Uterus (tissue), 4 donors: ENCODE measurements around the gene LZIC. TPM values are rescaled to one million over a fixed set of nuclear protein-coding genes. Genes with fewer than 3 reads are reported as not detected.
A peak's percentile ranks its signal among the peaks of the same experiment; 100 is the strongest.

Experiments used
- DNase-seq, 2 donors: peaks; one replicate each; pipeline ENCODE4 v3.0.0-alpha.2; 2019 to 2020
- H3K27ac ChIP-seq, 2 donors: fragments of 200-600 bp; sonication (generic); 1 replicate in 1 of 2; 2 replicates in 1 of 2; pipeline ENCODE4 v1.5.1; 2016 to 2018
- H3K27me3 ChIP-seq, 2 donors: fragments of 200-600 bp; sonication (generic); one replicate each; pipeline ENCODE4 v1.5.1; 2018 to 2019; ENCODE audit warnings: control low read depth in 1 of 2
- H3K36me3 ChIP-seq, 2 donors: fragments of 200-600 bp; sonication (generic); one replicate each; pipeline ENCODE4 v1.5.1; 2019; ENCODE audit warnings: control low read depth in 1 of 2
- H3K4me1 ChIP-seq, 2 donors: fragments of 200-600 bp; sonication (generic); one replicate each; pipeline ENCODE4 v1.5.1; 2018 to 2019; ENCODE audit warnings: control low read depth in 1 of 2
- H3K4me3 ChIP-seq, 2 donors: fragments of 200-600 bp; sonication (generic); 1 replicate in 1 of 2; 2 replicates in 1 of 2; pipeline ENCODE4 v1.5.1; 2018 to 2019; ENCODE audit warnings: mild to moderate bottlenecking in 1 of 2
- H3K9me3 ChIP-seq, 2 donors: fragments of 200-600 bp; sonication (generic); one replicate each; pipeline ENCODE4 v1.5.1; 2019; ENCODE audit warnings: control low read depth in 1 of 2
- POLR2A ChIP-seq, 2 donors: fragments of 450-650 bp; IDR thresholded peaks; one replicate each; pipeline ENCODE4 v1.6.1; 2016; ENCODE audit warnings: antibody characterized with exemption in 2 of 2, mild to moderate bottlenecking in 1 of 2, moderate library complexity in 1 of 2
- intact Hi-C: fragments of 100-400 bp; cut with DNase I; formaldehyde crosslinking; loops from one replicate; pipeline ENCODE4 v1.15.1; 2023; ENCODE audit warnings: low total_unique reads
- total RNA-seq, 4 donors: library from RNA; depleted of rRNA in 3 of 4; stranded (reverse); fragments of >200 nt in 3 of 4; gene quantifications; one replicate each; pipeline versions ENCODE4 v1.1.0 to v1.2.4, GENCODE V29; 2014 to 2023
- TF ChIP-seq, protein P1 (sequence below), 4 experiments: fragments of 200-600 bp in 2 of 4; fragments of 450-650 bp in 2 of 4; sonication (generic) in 2 of 4; IDR thresholded peaks; one replicate each; pipeline ENCODE4 v1.5.1; 2016 to 2019; ENCODE audit warnings: antibody characterized with exemption in 4 of 4, mild to moderate bottlenecking in 2 of 4, moderate library complexity in 1 of 4
- donor health status: DM: yes; HTN: yes; CAD: no.

The LZIC gene
- total RNA-seq, 4 donors from 2014 or later, result 9.4 to 66.9 (median 26.0) TPM

DNA sequence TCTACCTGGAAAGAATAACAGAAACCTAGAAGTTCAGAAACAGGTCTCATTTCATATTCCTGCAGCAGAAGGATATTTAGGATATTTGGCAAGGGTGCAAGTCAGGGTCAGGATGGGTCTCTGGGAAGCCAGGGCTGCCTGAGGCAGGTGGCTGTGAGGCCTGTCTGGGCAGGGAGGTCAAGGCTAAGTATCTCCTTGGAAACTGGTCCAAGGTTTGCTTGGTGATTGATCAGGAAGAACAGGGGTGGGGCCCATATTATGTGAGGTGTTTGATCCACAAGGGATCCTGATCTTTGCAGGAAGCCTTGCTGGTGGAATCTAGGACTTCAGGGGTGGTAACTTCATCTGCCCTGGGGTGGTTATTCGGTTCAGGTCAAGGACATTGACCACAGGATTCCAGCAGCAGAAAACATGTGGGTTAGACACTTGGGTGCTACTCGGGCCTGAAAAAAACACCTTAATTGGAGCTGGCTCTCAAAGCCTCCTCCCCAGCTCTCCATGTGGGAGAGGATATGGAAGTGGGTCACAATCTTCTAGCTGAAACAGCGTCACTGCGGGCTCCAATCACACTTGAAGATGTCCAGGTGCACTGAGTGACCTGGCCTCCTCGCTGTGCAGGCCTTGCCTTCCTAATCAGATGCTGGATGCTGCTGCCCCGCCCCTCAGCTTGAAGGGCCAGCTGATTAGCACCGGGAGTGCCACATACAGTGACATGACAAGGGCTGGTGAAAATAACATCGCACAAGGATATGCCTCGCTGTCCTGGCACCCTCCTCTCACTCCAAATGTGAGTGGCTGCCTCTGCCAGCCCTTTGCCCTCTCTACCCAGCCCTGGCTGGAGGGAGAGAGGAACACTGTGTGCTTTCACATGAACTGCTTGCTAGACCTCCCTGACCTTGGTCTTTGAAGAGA lies 41.8 kb downstream of the LZIC start:
- H3K36me3 ChIP-seq, result no peaks in the 10 kb centered on the region
- intact Hi-C loops, result no loop called here
- H3K9me3 ChIP-seq, result no peaks in the 10 kb centered on the region
- H3K27me3 ChIP-seq, result no peaks in the 10 kb centered on the region
- H3K27ac ChIP-seq, result peak overlapping the region in 1 of 2 donors; percentile 20
- H3K4me1 ChIP-seq, result peaks cover 0 to 3% of the 10 kb centered on the region in 2 donors
- TF ChIP-seq, protein P1, sequence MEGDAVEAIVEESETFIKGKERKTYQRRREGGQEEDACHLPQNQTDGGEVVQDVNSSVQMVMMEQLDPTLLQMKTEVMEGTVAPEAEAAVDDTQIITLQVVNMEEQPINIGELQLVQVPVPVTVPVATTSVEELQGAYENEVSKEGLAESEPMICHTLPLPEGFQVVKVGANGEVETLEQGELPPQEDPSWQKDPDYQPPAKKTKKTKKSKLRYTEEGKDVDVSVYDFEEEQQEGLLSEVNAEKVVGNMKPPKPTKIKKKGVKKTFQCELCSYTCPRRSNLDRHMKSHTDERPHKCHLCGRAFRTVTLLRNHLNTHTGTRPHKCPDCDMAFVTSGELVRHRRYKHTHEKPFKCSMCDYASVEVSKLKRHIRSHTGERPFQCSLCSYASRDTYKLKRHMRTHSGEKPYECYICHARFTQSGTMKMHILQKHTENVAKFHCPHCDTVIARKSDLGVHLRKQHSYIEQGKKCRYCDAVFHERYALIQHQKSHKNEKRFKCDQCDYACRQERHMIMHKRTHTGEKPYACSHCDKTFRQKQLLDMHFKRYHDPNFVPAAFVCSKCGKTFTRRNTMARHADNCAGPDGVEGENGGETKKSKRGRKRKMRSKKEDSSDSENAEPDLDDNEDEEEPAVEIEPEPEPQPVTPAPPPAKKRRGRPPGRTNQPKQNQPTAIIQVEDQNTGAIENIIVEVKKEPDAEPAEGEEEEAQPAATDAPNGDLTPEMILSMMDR (IDR thresholded peaks at IDR 0.05), result no peak
- TF ChIP-seq POLR2A (IDR thresholded peaks at IDR 0.05), result no peak
- no peak for DNase-seq
- no peak overlapping the region for H3K4me3 ChIP-seq

DNA sequence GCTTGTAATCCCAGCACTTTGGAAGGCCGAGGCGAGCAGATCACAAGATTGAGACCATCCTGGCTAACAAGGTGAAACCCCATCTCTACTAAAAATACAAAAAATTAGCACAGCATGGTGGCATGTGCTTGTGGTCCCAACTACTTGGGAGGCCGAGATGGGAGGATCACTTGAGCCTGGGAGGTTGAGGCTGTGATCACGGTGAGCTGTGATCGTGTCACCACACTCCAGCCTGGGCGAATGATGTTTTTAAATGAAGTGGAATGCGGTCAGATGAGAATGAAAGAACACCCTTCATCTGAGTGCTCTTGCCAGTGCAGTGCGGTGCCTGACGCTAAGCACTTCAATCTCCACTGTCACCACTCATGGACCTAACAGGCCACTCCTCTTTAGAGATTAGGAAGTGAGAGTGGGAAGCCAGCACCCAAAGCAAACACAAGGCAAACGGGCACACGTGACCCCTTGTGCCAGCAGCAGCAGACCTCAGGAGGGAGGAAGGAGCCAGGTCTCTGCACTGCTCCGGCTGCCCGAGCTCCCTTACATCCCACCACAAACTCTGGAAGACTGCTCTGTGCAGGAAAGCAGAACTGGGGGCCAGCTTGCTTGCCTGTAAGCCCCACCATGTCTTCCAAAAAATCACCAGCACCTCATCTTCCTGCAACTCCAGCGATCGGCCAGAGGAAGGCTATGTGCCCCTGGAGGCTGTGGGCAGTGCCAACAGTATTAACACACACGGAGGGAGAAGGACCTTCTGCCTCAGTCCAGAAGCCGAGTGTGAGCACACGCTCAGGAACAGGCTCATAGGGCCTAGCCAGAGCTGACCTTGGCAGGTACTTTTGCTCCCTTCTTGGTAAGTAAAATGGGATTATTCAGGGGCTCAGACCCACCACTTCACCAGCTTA lies 42.8 kb downstream of the LZIC start:
- H3K27ac ChIP-seq, result peak overlapping the region in 1 of 2 donors; percentile 20
- no peak for DNase-seq
- TF ChIP-seq, protein P1 (IDR thresholded peaks at IDR 0.05), result no peak
- TF ChIP-seq POLR2A (IDR thresholded peaks at IDR 0.05), result no peak
- intact Hi-C loops, result no loop called here
- no peaks in the 10 kb centered on the region for H3K36me3 ChIP-seq
- peaks cover 0 to 3% of the 10 kb centered on the region in 2 donors for H3K4me1 ChIP-seq
- no peaks in the 10 kb centered on the region for H3K27me3 ChIP-seq
- H3K9me3 ChIP-seq, result no peaks in the 10 kb centered on the region
- no peak overlapping the region for H3K4me3 ChIP-seq

DNA sequence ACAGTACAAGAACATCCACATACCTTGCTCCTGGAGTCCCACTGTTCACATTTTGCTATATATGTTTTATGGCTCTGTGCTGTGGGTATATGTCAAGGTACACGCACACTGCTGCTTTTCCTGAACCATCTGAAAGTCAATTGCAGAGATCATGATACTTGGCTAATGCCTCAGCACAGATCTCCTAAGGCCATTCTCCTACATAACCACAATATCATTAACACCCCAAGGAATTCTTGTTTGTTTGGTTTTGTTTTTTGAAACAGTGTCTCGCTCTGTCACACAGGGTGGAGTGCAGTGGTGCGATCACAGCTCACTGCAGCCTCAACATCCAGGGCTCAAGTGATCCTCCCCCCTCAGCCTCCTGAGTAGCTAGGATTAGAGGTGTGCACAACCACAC lies 49.1 kb downstream of the LZIC start:
- no peak for DNase-seq
- H3K27me3 ChIP-seq, result no peaks in the 10 kb centered on the region
- no peaks in the 10 kb centered on the region for H3K9me3 ChIP-seq
- H3K27ac ChIP-seq, result peak overlapping the region in 1 of 2 donors; percentile 74
- TF ChIP-seq, protein P1 (IDR thresholded peaks at IDR 0.05), result no peak
- no peak for TF ChIP-seq POLR2A (IDR thresholded peaks at IDR 0.05)
- no peaks in the 10 kb centered on the region for H3K36me3 ChIP-seq
- intact Hi-C loops, result no loop called here
- no peak overlapping the region for H3K4me3 ChIP-seq
- peaks cover 0 to 5% of the 10 kb centered on the region in 2 donors for H3K4me1 ChIP-seq

DNA sequence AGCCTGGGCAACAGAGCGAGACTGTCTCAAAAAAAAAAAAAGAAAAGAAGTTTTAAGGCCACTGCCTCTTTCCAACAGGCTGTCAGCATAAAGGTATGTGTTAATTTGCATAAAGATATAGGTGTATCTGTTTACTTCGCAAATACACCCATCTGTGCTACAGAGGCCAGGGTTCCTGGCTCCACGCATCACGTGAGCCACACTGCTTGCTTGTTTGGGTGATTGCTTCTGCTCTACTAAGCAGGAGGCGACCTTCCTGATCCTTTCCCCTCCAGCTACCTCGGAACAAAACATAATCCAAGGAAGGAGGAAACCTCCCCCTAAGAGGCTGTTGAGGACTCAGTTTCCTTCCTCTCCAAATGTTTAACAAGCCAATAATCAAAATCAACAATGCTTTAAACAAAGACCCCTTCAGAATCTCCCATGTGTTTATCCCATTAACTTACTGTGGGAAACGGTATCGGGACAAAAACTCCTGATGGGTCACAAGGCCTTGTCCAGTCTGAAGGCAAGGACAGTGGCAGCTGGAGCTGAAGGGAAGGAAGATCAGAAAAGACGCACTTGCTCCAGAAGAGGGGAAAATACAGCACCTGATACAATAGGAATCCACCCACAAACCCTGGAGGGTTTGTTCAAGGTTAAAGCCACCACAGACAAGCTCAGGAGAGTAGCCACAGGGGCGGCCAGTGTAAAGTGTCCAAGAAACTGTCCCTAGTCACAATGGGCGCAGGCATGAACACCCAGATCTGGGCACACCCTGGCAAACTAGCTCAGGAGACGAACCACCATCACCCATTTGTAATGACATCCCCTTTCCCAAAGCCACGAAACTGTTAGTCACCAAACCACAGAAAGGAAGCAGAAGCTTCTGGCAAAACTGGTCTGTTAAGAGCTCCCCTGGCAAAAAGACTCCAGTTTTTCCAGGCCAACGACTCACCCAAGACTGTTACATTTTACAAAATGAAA lies 50.3 kb downstream of the LZIC start:
- H3K4me3 ChIP-seq, result no peak overlapping the region
- no peak for DNase-seq
- no peaks in the 10 kb centered on the region for H3K27me3 ChIP-seq
- intact Hi-C loops, result no loop called here
- H3K4me1 ChIP-seq, result peaks cover 0 to 5% of the 10 kb centered on the region in 2 donors
- H3K36me3 ChIP-seq, result no peaks in the 10 kb centered on the region
- peak overlapping the region; percentile 19 to 74 for H3K27ac ChIP-seq
- H3K9me3 ChIP-seq, result no peaks in the 10 kb centered on the region
- no peak for TF ChIP-seq POLR2A (IDR thresholded peaks at IDR 0.05)
- TF ChIP-seq, protein P1 (IDR thresholded peaks at IDR 0.05), result no peak
